Measurements from ENCODE around the gene TRAPPC3. TPM values are rescaled to one million over a fixed set of nuclear protein-coding genes. Genes with fewer than 3 reads are reported as not detected.

The TRAPPC3 gene
- total RNA-seq, 1 experiment from 2014 or later = 64.6 TPM

DNA sequence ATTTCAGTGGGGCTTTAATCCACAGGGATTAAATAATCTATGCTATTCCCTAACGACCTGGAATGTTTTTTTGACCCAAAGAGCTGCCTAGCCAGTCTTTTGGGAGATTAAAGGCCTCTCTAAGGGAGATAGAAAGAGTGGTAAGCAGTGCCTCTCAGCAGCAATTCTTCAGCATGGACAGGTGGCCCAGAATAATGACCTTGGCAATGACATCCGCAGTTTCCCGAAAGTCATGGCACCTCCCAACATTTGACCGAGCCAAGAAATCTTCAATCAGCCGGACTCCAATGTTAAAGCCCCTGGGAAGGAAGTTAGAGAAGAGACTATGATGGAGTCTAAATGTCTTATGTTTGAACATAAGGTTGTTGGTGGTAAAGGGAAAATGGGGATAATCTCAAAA is 9.8 kb downstream of the TRAPPC3 start (continued):
- no peak for TF ChIP-seq REST (IDR thresholded peaks at IDR 0.05; ENCODE audit: low read depth)

DNA sequence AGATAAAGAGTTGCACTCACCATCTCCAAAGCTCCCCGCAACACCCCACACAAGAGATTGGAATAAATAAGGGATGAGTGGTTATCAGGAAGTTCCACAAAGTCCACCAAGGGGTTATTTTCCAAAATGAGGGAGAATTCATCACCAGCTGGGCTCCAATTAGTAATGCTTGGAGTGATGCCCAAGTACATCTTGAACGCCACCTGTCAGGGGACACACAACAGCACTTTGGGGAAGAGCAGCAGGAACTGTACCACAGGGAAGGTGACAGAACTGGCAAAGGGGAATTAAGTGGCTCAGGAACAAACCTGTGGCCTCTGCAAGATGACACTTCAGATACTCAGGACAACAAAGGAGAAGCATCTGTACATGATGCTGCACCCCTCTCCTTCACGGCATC is 11.5 kb downstream of the TRAPPC3 start:
- Histone ChIP-seq H3K9me2 (ENCODE audit: insufficient read depth) (no peaks in the 10 kb centered on the region), H2AFZ (ENCODE audit: low read depth, low read length, poor library complexity, severe bottlenecking) (no peak overlapping the region), H3K9ac (ENCODE audit: low read length) (no peak overlapping the region), H3K79me2 (ENCODE audit: insufficient read depth, low read length) (peaks cover 32% of the 10 kb centered on the region), H3K4me3 (replicated peaks in 1 of 2; ENCODE audit: low read depth in 1 of 2, low read length in 2 of 2) (no peak overlapping the region), H3K27ac (ENCODE audit: low read depth, low read length) (no peak overlapping the region), H3K9me3 (ENCODE audit: control insufficient read depth in 1 of 2, insufficient read depth in 1 of 2, low read depth in 1 of 2, low read length in 2 of 2) (no peaks in the 10 kb centered on the region), H3K36me3 (ENCODE audit: control insufficient read depth in 1 of 2, insufficient read depth in 2 of 2, low read length in 2 of 2) (peaks cover 2 to 22% of the 10 kb centered on the region in 2 experiments; a peak in 1 of 4 replicates), H3K4me1 (ENCODE audit: control insufficient read depth in 1 of 2, insufficient read depth in 2 of 2, low read length in 2 of 2) (peaks cover 0 to 31% of the 10 kb centered on the region in 2 experiments; a peak in 3 of 4 replicates), H3K27me3 (ENCODE audit: insufficient read depth, low read length) (no peaks in the 10 kb centered on the region), H3K4me2 (ENCODE audit: low read length) (no peak overlapping the region), H4K20me1 (ENCODE audit: insufficient read depth) (no peaks in the 10 kb centered on the region)
- intact Hi-C loops (cut with micrococcal nuclease) = no loop called here
- DNase-seq (ENCODE audit: low read depth, low spot score) (no peak), ATAC-seq (no peak)
- TF ChIP-seq POLR2AphosphoS5 (IDR thresholded peaks at IDR 0.05; ENCODE audit: low read depth, low read length) (no peak), CEBPB (IDR thresholded peaks at IDR 0.05; ENCODE audit: low read depth) (no peak), YY1 (IDR thresholded peaks at IDR 0.05; ENCODE audit: extremely low read depth, insufficient replicate concordance, low read depth, low read length) (no peak), ATF3 (IDR thresholded peaks at IDR 0.05) (no peak), CBX3 (IDR thresholded peaks at IDR 0.05; ENCODE audit: low read depth) (no peak), ZFX (IDR thresholded peaks at IDR 0.05) (no peak), JUND (IDR thresholded peaks at IDR 0.05) (no peak), SP1 (IDR thresholded peaks at IDR 0.05; ENCODE audit: low read depth) (no peak), CTCF (IDR thresholded peaks at IDR 0.05 in 2 of 3, conservative IDR thresholded peaks at IDR 0.05 in 1 of 3; ENCODE audit: borderline replicate concordance in 1 of 3, insufficient read depth in 1 of 3, low read depth in 2 of 3, low read length in 2 of 3) (no peak), EZH2 (IDR thresholded peaks at IDR 0.05) (no peak), EZH2phosphoT487 (IDR thresholded peaks at IDR 0.05; ENCODE audit: borderline replicate concordance) (no peak)
- TF ChIP-seq, protein P1, sequence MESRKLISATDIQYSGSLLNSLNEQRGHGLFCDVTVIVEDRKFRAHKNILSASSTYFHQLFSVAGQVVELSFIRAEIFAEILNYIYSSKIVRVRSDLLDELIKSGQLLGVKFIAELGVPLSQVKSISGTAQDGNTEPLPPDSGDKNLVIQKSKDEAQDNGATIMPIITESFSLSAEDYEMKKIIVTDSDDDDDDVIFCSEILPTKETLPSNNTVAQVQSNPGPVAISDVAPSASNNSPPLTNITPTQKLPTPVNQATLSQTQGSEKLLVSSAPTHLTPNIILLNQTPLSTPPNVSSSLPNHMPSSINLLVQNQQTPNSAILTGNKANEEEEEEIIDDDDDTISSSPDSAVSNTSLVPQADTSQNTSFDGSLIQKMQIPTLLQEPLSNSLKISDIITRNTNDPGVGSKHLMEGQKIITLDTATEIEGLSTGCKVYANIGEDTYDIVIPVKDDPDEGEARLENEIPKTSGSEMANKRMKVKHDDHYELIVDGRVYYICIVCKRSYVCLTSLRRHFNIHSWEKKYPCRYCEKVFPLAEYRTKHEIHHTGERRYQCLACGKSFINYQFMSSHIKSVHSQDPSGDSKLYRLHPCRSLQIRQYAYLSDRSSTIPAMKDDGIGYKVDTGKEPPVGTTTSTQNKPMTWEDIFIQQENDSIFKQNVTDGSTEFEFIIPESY (IDR thresholded peaks at IDR 0.05; ENCODE audit: extremely low read depth, insufficient replicate concordance, low read length) = no peak
- TF ChIP-seq, protein P2, sequence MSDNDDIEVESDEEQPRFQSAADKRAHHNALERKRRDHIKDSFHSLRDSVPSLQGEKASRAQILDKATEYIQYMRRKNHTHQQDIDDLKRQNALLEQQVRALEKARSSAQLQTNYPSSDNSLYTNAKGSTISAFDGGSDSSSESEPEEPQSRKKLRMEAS (IDR thresholded peaks at IDR 0.05) = no peak
- CTCF ChIA-PET = no interaction called here
- RAD21 ChIA-PET (ENCODE audit: low non-redundant PET in 1 of 2, low total read pairs in 2 of 2, uncharacterized antibody in 2 of 2, unreplicated experiment in 2 of 2) = no interaction called here
- no TSS peak for BruUV-seq (replicated peaks)
- POLR2A ChIA-PET = no interaction called here
